HL-60 (cell line): ENCODE data around the gene IGFALS.

Experiments used
- POLR2AphosphoS5 ChIP-seq: IDR thresholded peaks from 2 replicates; pipeline ENCODE4 v1.6.1; 2012; ENCODE audit warnings: low read depth
- SPI1 ChIP-seq: IDR thresholded peaks from 2 replicates; pipeline ENCODE4 v1.6.1; 2012; ENCODE audit warnings: low read depth, mild to moderate bottlenecking, borderline replicate concordance
- TF ChIP-seq, protein P1 (sequence below): IDR thresholded peaks from one replicate; pipeline ENCODE4 v1.5.1; 2011; ENCODE audit warnings: low read length, control low read depth, inconsistent platforms; ENCODE audit not compliant: insufficient read depth
- TF ChIP-seq, protein P2 (sequence below): IDR thresholded peaks from 2 replicates; pipeline ENCODE4 v1.6.1; 2012; ENCODE audit warnings: low read depth; ENCODE audit not compliant: insufficient replicate concordance

DNA sequence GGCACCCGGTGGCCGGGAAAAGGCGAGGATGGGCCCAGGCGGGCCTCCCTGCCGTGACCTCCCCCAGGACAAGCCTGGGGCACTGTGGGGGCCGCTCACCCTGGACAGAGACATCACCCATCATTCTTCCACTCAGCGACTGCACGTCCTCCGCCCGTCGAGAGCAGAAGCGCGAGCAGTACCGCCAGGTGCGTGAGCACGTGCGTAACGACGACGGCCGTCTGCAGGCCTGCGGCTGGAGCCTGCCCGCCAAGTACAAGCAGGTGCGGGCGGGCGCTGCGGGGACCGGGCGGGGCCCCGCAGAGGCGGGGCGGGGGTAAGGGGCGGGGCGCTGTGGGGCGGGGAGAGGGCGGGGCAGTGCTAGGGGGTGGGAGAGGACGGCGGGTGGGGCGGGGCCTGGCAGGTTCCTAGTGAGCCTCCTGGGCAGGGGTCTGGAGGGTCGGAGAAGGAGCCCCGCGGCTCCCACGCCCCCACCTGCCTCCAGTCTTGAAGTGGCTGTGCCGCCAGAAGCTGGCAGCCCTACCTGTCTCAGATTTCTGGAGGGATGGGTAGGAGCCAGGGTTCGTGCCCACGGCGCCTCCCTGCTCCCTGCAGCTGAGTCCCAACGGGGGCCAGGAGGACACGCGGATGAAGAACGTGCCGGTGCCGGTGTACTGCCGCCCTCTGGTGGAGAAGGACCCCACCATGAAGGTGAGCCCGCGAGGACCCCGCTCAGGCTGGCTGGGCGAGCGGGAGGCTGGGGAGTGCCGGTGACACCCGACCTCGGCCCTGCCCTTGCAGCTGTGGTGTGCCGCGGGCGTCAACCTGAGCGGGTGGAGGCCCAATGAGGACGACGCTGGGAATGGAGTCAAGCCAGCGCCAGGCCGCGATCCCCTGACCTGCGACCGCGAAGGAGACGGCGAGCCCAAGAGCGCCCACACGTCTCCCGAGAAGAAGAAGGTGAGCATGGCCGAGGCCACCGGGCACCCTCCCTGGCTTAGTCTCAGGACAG lies 29.7 kb downstream of the IGFALS start:
- TF ChIP-seq, protein P1, sequence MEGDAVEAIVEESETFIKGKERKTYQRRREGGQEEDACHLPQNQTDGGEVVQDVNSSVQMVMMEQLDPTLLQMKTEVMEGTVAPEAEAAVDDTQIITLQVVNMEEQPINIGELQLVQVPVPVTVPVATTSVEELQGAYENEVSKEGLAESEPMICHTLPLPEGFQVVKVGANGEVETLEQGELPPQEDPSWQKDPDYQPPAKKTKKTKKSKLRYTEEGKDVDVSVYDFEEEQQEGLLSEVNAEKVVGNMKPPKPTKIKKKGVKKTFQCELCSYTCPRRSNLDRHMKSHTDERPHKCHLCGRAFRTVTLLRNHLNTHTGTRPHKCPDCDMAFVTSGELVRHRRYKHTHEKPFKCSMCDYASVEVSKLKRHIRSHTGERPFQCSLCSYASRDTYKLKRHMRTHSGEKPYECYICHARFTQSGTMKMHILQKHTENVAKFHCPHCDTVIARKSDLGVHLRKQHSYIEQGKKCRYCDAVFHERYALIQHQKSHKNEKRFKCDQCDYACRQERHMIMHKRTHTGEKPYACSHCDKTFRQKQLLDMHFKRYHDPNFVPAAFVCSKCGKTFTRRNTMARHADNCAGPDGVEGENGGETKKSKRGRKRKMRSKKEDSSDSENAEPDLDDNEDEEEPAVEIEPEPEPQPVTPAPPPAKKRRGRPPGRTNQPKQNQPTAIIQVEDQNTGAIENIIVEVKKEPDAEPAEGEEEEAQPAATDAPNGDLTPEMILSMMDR: no peak
- TF ChIP-seq, protein P2, sequence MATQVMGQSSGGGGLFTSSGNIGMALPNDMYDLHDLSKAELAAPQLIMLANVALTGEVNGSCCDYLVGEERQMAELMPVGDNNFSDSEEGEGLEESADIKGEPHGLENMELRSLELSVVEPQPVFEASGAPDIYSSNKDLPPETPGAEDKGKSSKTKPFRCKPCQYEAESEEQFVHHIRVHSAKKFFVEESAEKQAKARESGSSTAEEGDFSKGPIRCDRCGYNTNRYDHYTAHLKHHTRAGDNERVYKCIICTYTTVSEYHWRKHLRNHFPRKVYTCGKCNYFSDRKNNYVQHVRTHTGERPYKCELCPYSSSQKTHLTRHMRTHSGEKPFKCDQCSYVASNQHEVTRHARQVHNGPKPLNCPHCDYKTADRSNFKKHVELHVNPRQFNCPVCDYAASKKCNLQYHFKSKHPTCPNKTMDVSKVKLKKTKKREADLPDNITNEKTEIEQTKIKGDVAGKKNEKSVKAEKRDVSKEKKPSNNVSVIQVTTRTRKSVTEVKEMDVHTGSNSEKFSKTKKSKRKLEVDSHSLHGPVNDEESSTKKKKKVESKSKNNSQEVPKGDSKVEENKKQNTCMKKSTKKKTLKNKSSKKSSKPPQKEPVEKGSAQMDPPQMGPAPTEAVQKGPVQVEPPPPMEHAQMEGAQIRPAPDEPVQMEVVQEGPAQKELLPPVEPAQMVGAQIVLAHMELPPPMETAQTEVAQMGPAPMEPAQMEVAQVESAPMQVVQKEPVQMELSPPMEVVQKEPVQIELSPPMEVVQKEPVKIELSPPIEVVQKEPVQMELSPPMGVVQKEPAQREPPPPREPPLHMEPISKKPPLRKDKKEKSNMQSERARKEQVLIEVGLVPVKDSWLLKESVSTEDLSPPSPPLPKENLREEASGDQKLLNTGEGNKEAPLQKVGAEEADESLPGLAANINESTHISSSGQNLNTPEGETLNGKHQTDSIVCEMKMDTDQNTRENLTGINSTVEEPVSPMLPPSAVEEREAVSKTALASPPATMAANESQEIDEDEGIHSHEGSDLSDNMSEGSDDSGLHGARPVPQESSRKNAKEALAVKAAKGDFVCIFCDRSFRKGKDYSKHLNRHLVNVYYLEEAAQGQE: no peak
- no peak for TF ChIP-seq POLR2AphosphoS5
- no peak for TF ChIP-seq SPI1
